ENCODE results near the gene ACVR1B.

DNA sequence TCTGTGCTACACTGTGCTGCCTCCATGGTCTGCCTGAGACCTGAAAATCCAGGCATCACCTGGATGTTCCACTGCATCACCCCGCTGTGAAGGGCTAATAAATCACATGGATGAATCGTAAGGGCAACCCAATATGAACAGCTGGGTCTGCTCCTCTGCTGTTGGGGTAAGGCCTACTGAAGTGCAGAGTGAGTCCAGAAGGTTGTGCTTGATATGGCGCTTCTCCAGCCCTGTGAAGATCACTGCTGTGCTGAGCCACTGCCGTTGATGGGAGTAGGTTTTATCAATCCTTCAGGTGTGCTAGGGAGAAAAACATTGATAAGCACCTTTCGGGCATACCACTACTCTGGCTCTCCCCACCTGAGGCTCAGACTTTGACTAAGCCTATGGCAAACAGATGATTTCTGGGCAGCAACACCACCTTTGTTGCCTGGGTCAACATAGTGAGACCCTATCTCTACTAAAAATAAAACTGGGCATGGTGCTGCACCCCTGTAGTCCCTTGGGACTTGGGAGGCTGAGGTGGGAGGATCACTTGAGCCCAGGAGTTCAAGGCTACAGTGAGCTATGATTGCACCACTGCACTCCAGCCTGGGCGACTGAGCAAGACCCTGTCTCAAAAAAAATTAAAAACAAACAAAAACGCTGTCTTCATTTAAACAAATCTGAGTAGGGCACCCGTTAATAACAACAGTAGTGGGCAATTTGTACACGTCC lies 42.5 kb upstream of the ACVR1B start:
- TF ChIP-seq, protein P1, sequence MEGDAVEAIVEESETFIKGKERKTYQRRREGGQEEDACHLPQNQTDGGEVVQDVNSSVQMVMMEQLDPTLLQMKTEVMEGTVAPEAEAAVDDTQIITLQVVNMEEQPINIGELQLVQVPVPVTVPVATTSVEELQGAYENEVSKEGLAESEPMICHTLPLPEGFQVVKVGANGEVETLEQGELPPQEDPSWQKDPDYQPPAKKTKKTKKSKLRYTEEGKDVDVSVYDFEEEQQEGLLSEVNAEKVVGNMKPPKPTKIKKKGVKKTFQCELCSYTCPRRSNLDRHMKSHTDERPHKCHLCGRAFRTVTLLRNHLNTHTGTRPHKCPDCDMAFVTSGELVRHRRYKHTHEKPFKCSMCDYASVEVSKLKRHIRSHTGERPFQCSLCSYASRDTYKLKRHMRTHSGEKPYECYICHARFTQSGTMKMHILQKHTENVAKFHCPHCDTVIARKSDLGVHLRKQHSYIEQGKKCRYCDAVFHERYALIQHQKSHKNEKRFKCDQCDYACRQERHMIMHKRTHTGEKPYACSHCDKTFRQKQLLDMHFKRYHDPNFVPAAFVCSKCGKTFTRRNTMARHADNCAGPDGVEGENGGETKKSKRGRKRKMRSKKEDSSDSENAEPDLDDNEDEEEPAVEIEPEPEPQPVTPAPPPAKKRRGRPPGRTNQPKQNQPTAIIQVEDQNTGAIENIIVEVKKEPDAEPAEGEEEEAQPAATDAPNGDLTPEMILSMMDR (IDR thresholded peaks at IDR 0.05) = no peak
- no peak for TF ChIP-seq POLR2A (IDR thresholded peaks at IDR 0.05)
